Kidney (tissue), 14 donors: ENCODE data around the gene RHOC. TPM values are rescaled to one million over a fixed set of nuclear protein-coding genes. Genes with fewer than 3 reads are reported as not detected.

Source experiments
- DNase-seq, 5 donors: peaks; one replicate each; pipeline ENCODE4 v3.0.0-alpha.2; 2013 to 2020
- FAIRE-seq: peaks from 2 replicates; lab custom pipeline; 2012; peaks lifted over from hg19 to GRCh38; lab: Jason Lieb, UNC
- H3K27ac ChIP-seq, 2 donors: one replicate each; pipeline ENCODE4 v1.7.0; 2013; ENCODE audit warnings: low read depth in 2 of 2, low read length in 2 of 2, inconsistent platforms in 1 of 2
- H3K27me3 ChIP-seq: one replicate; pipeline ENCODE4 v1.7.1; 2013; ENCODE audit warnings: low read length, inconsistent platforms; ENCODE audit not compliant: control insufficient read depth, insufficient read depth
- H3K36me3 ChIP-seq, 3 donors: one replicate each; pipeline versions ENCODE4 v1.7.0 to v1.7.1; 2013; ENCODE audit warnings: low read length in 3 of 3, control low read depth in 1 of 3, inconsistent platforms in 1 of 3; ENCODE audit not compliant: insufficient read depth in 3 of 3, control insufficient read depth in 2 of 3
- H3K4me1 ChIP-seq, 3 donors: one replicate each; pipeline versions ENCODE4 v1.7.0 to v1.7.1; 2013; ENCODE audit warnings: low read length in 3 of 3, inconsistent platforms in 1 of 3, low read depth in 1 of 3; ENCODE audit not compliant: control insufficient read depth in 2 of 3, insufficient read depth in 2 of 3
- H3K4me3 ChIP-seq, 3 donors: one replicate each; pipeline versions ENCODE4 v1.7.0 to v1.8.1; 2013; ENCODE audit warnings: low read length in 3 of 3, control low read depth in 1 of 3, inconsistent platforms in 1 of 3
- H3K9ac ChIP-seq, 3 donors: one replicate each; pipeline versions ENCODE4 v1.7.0 to v1.7.1; 2013; ENCODE audit warnings: low read length in 3 of 3, control low read depth in 1 of 3, inconsistent platforms in 1 of 3
- H3K9me3 ChIP-seq, 3 donors: one replicate each; pipeline versions ENCODE4 v1.7.0 to v1.7.1; 2013; ENCODE audit warnings: low read length in 3 of 3, control low read depth in 1 of 3, inconsistent platforms in 1 of 3; ENCODE audit not compliant: control insufficient read depth in 2 of 3, insufficient read depth in 1 of 3
- intact Hi-C: fragments of 100-400 bp; cut with DNase I; formaldehyde crosslinking; loops from one replicate; pipeline ENCODE4 v1.11.1; 2022
- polyA plus RNA-seq: library from polyadenylated mRNA; stranded (reverse); fragments of 350-450 nt; fragmentation: Illumina TruSeq; extraction: RNeasy Lipid Tissue Mini Kit (QIAGEN cat#74804); gene quantifications from one replicate; pipeline ENCODE4 v1.2.3, GENCODE V29; 2014; ENCODE audit warnings: low read depth, low replicate concordance; ENCODE audit not compliant: insufficient read depth
- total RNA-seq: library from RNA; stranded (reverse); fragmentation: NEBNext Ultra II Directional; extraction: Animal tissue kit (Norgen Biotek cat#: 25700); gene quantifications from one replicate; pipeline ENCODE4 v1.2.1, GENCODE V29; 2021
- TF ChIP-seq, protein P1 (sequence below): IDR thresholded peaks from 3 replicates; pipeline ENCODE4 v1.5.1; 2012; ENCODE audit warnings: mild to moderate bottlenecking, moderate library complexity, borderline replicate concordance; ENCODE audit not compliant: insufficient read depth; ENCODE audit errors: extremely low read depth
- donor health status: control.
- donor health status: control.
- donor health status: control.
- donor health status: control.
- donor health status: control.
- donor health status: DM: yes; HTN: yes; CAD: no.
- donor health status: Normal renal cell carcinoma (clear cell type).

The RHOC gene
- total and polyA plus RNA-seq, 2 donors from 2014 or later, result 270 to 501 TPM

- Histone ChIP-seq H3K27me3 (no peaks in the 10 kb centered on the region), H3K4me1 (no peaks in the 10 kb centered on the region), H3K4me3 (no peak overlapping the region), H3K9me3 (no peaks in the 10 kb centered on the region), H3K36me3 (peaks cover 9 to 33% (median 17%) of the 10 kb centered on the region in 3 donors), H3K9ac (no peak overlapping the region), H3K27ac (no peak overlapping the region)
- no peak for DNase-seq
- TF ChIP-seq, protein P1, sequence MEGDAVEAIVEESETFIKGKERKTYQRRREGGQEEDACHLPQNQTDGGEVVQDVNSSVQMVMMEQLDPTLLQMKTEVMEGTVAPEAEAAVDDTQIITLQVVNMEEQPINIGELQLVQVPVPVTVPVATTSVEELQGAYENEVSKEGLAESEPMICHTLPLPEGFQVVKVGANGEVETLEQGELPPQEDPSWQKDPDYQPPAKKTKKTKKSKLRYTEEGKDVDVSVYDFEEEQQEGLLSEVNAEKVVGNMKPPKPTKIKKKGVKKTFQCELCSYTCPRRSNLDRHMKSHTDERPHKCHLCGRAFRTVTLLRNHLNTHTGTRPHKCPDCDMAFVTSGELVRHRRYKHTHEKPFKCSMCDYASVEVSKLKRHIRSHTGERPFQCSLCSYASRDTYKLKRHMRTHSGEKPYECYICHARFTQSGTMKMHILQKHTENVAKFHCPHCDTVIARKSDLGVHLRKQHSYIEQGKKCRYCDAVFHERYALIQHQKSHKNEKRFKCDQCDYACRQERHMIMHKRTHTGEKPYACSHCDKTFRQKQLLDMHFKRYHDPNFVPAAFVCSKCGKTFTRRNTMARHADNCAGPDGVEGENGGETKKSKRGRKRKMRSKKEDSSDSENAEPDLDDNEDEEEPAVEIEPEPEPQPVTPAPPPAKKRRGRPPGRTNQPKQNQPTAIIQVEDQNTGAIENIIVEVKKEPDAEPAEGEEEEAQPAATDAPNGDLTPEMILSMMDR, result no peak
- intact Hi-C loops, result no loop called here
- FAIRE-seq, result no peak
Measured at GRCh38 chr1:112666946-112667345, 40.0 kb downstream of the RHOC start.

GRCh38 chr1:112665857-112666256, 41.1 kb downstream of the RHOC start:
- DNase-seq, result no peak
- FAIRE-seq, result no peak
- peaks cover 12 to 43% (median 18%) of the 10 kb centered on the region in 3 donors for H3K36me3 ChIP-seq
- H3K9me3 ChIP-seq, result no peaks in the 10 kb centered on the region
- H3K27ac ChIP-seq, result no peak overlapping the region
- TF ChIP-seq, protein P1, result no peak
- H3K4me3 ChIP-seq, result no peak overlapping the region
- no peaks in the 10 kb centered on the region for H3K27me3 ChIP-seq
- intact Hi-C loops, result no loop called here
- no peak overlapping the region for H3K9ac ChIP-seq
- H3K4me1 ChIP-seq, result no peaks in the 10 kb centered on the region

DNA sequence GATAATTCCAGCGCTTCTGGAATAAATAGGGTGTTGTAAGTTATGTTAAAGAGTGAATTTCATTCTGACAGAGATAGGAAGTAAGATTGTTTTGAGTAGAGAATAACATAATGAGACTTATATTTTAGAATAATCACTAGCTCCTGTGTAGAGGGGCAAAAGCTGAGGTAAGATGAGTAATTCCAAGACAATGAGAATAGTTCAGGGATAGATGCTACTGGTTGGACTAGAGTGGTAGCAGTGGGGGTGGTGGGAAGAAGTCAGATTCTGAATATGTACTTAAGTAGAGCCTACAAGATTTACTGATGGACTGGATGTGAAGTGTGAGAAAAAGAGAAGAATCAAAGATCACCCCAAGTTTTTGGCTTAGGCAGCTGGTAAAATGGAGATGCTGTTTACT, 55.7 kb downstream of the RHOC start:
- H3K4me3 ChIP-seq, result no peak overlapping the region
- DNase-seq (no peak), FAIRE-seq (no peak)
- intact Hi-C loops, result no loop called here
- no peak overlapping the region for H3K9ac ChIP-seq
- no peak overlapping the region for H3K27ac ChIP-seq
- no peaks in the 10 kb centered on the region for H3K9me3 ChIP-seq
- H3K27me3 ChIP-seq, result no peaks in the 10 kb centered on the region
- peaks cover 0 to 9% (median 5%) of the 10 kb centered on the region in 3 donors for H3K36me3 ChIP-seq
- no peaks in the 10 kb centered on the region for H3K4me1 ChIP-seq
- TF ChIP-seq, protein P1, result no peak

Other genes with a start within 250 kb of the RHOC start
- gene WNT2B, start 198.2 kb downstream of the RHOC start, total RNA-seq, result 4.7 TPM
- gene WNT2B, start 198.2 kb downstream of the RHOC start, polyA plus RNA-seq, result 0.75 TPM
- gene ST7L, start 88.0 kb downstream of the RHOC start, total RNA-seq, result 20.6 TPM
- 12.9 TPM for gene ST7L, start 88.0 kb downstream of the RHOC start, polyA plus RNA-seq
- gene CAPZA1, start 87.3 kb downstream of the RHOC start, total RNA-seq, result 98.7 TPM
- 40.3 TPM for gene CAPZA1, start 87.3 kb downstream of the RHOC start, polyA plus RNA-seq
- 62.5 TPM for gene MOV10, start 32.5 kb downstream of the RHOC start, total RNA-seq
- gene MOV10, start 32.5 kb downstream of the RHOC start, polyA plus RNA-seq, result 60.6 TPM
- gene PPM1J, start 8.2 kb upstream of the RHOC start, total RNA-seq, result 2.0 TPM
- 3.4 TPM for gene PPM1J, start 8.2 kb upstream of the RHOC start, polyA plus RNA-seq
- 8.7 TPM for gene SLC16A1, start 249.1 kb upstream of the RHOC start, total RNA-seq
- gene SLC16A1, start 249.1 kb upstream of the RHOC start, polyA plus RNA-seq, result 9.7 TPM